ENCODE measurements around the gene MIPEP.

MIPEP gene

DNA sequence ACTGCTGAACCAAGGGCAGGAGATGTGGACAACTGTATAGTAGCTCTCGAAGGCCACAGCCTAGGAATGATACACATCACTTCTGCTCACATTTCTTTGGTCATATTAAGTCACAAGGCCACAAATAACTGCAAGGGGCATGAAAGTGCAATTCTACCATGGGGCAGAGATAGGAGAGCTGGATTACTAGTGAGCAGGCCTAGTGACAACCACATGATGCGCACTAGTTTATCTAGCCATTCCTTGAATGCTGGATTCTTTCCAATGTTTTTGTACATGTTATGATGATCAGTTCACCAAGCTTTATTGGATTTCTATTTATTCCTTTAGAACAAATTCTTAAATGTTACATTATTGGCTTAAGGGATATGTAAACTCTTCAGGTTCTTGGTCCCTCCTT lies 100.7 kb downstream of the MIPEP start:
- no peak for DNase-seq (ENCODE audit: low spot score)
- H3K4me3 ChIP-seq = no peak overlapping the region
- H3K27ac ChIP-seq = no peak overlapping the region
- TF ChIP-seq, protein P1, sequence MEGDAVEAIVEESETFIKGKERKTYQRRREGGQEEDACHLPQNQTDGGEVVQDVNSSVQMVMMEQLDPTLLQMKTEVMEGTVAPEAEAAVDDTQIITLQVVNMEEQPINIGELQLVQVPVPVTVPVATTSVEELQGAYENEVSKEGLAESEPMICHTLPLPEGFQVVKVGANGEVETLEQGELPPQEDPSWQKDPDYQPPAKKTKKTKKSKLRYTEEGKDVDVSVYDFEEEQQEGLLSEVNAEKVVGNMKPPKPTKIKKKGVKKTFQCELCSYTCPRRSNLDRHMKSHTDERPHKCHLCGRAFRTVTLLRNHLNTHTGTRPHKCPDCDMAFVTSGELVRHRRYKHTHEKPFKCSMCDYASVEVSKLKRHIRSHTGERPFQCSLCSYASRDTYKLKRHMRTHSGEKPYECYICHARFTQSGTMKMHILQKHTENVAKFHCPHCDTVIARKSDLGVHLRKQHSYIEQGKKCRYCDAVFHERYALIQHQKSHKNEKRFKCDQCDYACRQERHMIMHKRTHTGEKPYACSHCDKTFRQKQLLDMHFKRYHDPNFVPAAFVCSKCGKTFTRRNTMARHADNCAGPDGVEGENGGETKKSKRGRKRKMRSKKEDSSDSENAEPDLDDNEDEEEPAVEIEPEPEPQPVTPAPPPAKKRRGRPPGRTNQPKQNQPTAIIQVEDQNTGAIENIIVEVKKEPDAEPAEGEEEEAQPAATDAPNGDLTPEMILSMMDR (IDR thresholded peaks at IDR 0.05) = no peak

GRCh38 chr13:23787464-23787863 lies 101.7 kb downstream of the MIPEP start:
- H3K4me3 ChIP-seq = no peak overlapping the region
- H3K27ac ChIP-seq = no peak overlapping the region

DNA sequence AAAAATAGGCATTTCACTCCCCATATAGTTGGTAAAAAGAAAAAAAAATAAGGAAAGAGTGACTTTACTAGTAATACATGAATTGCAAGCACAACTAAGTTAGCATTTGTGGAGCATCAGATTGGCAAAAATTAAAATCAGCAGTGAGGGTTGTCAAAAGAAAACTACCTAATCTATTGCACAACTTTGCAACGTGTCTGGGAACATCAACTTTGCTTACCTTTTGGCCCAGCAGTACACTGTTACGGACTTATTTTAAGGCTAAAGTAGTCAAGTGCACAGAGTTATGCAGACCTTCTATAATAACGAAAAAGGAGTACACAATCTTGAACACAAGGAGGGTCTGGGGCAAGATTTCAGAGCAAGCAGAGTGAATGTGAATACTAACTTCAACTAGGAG lies 102.6 kb downstream of the MIPEP start:
- Histone ChIP-seq H3K27ac (no peak overlapping the region), H3K4me3 (no peak overlapping the region)
- no peak for DNase-seq (ENCODE audit: low spot score)
- TF ChIP-seq, protein P1 (IDR thresholded peaks at IDR 0.05) = no peak

More at GRCh38 chr13:23787464-23787863, 101.7 kb downstream of the MIPEP start:
- TF ChIP-seq, protein P1 (IDR thresholded peaks at IDR 0.05) = no peak
- no peak for DNase-seq (ENCODE audit: low spot score)

DNA sequence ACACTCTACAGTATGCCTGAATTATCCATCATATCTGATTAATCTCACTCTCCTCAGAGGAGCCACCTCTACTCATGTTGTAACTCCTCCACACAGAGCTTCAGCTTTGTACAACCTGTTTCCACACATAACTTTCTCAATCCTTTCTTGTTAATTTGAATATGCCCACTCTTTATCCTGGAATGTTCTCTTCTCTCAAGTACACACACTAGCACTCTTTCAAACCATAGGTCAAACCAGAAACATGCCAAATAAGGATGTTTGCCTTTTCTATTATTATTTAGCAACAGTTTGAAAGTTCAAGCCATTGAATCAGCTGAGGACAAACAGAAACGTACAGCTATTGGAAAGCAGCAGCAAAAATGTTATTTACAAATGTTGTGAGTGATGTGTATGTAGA lies 110.3 kb downstream of the MIPEP start:
- no peak overlapping the region for H3K27ac ChIP-seq
- TF ChIP-seq, protein P1 (IDR thresholded peaks at IDR 0.05) = no peak

GRCh38 chr13:23778002-23778652 lies 111.1 kb downstream of the MIPEP start:
- TF ChIP-seq, protein P1 (IDR thresholded peaks at IDR 0.05) = no peak
- no peak overlapping the region for H3K27ac ChIP-seq

More for the DNA sequence above, 110.3 kb downstream of the MIPEP start:
- DNase-seq (ENCODE audit: low spot score) = no peak
- no peak overlapping the region for H3K4me3 ChIP-seq

DNA sequence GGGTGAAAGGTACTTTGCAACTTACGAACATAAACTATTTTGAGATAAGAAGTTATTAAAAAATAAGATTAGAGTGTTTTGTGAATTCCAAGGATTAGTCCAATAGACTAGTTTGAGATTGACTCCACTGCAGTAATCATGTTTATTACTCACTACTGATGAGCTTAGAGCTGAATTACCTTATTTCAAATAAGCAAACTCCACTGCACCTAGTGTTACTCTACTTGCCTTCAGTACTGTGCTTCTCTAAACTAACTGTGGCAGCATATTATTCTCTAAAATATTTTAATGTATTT lies 111.7 kb downstream of the MIPEP start:
- Histone ChIP-seq H3K4me3 (no peak overlapping the region), H3K27ac (no peak overlapping the region)
- TF ChIP-seq, protein P1 (IDR thresholded peaks at IDR 0.05) = no peak
- no peak for DNase-seq (ENCODE audit: low spot score)

More at GRCh38 chr13:23778002-23778652, 111.1 kb downstream of the MIPEP start:
- no peak overlapping the region for H3K4me3 ChIP-seq
- no peak for DNase-seq (ENCODE audit: low spot score)
